GM13977 (cell line): ENCODE data around the gene ELAVL3.
"Not testable (repeated sequence)": the region's sequence is repeated elsewhere in the genome, so short reads cannot be mapped to it uniquely, and the experiment has no call there.

Experiments used
- DNase-seq: peaks from one replicate; pipeline ENCODE4 v3.0.0; 2012; ENCODE audit warnings: low spot score
- CTCF ChIP-seq: IDR thresholded peaks from 2 replicates; pipeline ENCODE4 v1.5.1; 2012; ENCODE audit warnings: mild to moderate bottlenecking, control low read depth; ENCODE audit not compliant: insufficient read depth; ENCODE audit errors: extremely low read depth, missing control alignments
- in situ Hi-C: fragments of 300-500 bp; cut with MboI; formaldehyde crosslinking; loops from one replicate; pipeline ENCODE4 v1.12.0; 2022; ENCODE audit warnings: low sequenced_read_pairs, low pct_unique_long_range_greater_than_20kb, mixed read lengths, inconsistent platforms; ENCODE audit not compliant: unreplicated experiment

The ELAVL3 gene

GRCh38 chr19:11481534-11482383 is 913 bp upstream of the ELAVL3 start:
- in situ Hi-C loops = no loop called here
- peak; percentile 97 for DNase-seq
- TF ChIP-seq CTCF = peak; percentile 1

GRCh38 chr19:11479898-11480714 is 740 bp downstream of the ELAVL3 start:
- TF ChIP-seq CTCF = no peak
- DNase-seq = no peak
- in situ Hi-C loops = no loop called here

- in situ Hi-C loops = no loop called here
- DNase-seq = peak; percentile 65
Observed at GRCh38 chr19:11479090-11479897, 1.6 kb downstream of the ELAVL3 start.

GRCh38 chr19:11478167-11479089 is 2.4 kb downstream of the ELAVL3 start:
- TF ChIP-seq CTCF = no peak
- in situ Hi-C loops = no loop called here
- DNase-seq = no peak

More at GRCh38 chr19:11479090-11479897, 1.6 kb downstream of the ELAVL3 start:
- no peak for TF ChIP-seq CTCF

GRCh38 chr19:11475861-11476260 is 5.0 kb downstream of the ELAVL3 start:
- DNase-seq = no peak
- TF ChIP-seq CTCF = no peak
- in situ Hi-C loops = no loop called here

- in situ Hi-C loops, DNase-seq: not testable (repeated sequence)
Observed at GRCh38 chr19:11475343-11475742, 5.5 kb downstream of the ELAVL3 start.
